Kidney capillary endothelial cell (primary cell): Measurements from ENCODE around the gene LY86.

ENCODE experiments used
- DNase-seq: peaks from one replicate; pipeline ENCODE4 v3.0.0-alpha.2; 2018; ENCODE audit warnings: low spot score

The LY86 gene

DNA sequence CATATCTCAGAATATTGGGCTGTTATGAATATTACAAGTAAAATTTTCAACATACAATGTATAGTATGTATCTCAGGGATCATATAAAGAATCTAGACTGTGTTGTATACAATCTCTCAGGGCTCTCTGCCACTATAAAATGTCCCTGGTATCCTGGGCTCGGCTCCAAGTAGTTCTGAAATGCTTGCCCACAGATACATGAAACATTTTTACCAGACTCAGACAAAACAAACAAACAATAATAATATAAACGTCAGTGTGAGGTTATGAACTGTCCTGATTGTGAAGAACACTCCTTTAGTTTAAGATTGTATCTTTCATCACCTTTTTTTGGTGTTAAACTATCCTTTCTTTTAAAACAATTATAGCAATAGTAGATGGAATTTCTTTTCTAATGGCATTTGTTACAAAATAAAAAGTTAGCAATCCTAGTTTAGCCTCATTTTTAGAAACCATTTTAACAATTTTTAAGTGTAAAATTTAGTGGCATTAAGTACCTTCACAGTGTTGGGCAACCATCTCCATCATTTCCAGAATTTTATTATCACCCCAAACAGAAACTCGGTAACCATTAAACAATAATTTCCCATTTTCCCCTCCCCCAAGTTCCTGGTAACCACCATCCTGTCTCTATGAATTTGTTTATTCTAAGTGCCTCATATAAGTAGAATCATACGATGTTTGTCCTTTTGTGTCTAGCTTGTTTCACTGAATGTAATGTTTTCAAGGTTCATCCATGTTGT lies 17.4 kb upstream of the LY86 start:
- no peak for DNase-seq

DNA sequence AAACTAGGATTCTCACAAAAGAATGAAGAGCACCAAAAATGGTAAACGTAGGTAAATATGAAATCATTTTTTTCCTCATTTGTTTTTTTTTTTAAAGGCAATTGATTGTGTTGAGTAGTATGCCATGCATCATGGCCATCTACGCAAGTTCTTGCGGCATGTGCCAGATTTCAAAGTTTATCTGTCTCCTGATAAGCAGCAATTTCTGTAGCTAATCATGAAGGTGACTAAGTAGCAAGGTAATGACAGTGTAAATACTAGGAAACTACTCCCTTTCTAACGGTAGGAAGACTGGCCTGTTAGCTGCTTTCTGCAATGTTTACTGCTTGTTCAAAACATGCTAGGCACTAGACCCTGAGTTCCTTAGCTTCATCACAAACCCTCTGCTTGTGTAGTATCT lies 13.4 kb upstream of the LY86 start:
- DNase-seq, result no peak

GRCh38 chr6:6577735-6578134 lies 10.8 kb upstream of the LY86 start:
- no peak for DNase-seq

GRCh38 chr6:6579281-6579680 lies 9.2 kb upstream of the LY86 start:
- DNase-seq, result no peak

- no peak for DNase-seq
Observed at GRCh38 chr6:6580225-6580856, 8.2 kb upstream of the LY86 start.

DNA sequence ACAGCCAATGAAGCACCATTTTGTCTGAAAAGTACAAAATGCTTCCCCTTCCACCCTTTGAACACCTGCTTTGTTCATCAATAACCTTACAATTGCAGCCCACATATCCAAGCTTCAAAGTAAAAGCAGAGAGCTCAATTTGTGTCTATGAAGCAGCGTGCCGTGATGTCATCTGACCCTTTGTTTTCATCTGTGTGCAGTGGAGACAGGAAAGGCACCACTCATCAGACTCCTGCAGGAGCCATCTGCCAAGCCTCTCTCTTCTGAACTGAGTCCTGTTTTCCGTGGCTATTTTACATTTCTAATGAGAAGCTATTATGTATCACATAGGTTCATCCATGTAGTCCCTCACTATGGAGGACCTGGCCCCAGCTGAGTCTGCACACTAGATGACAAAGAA lies 7.5 kb upstream of the LY86 start:
- no peak for DNase-seq

DNA sequence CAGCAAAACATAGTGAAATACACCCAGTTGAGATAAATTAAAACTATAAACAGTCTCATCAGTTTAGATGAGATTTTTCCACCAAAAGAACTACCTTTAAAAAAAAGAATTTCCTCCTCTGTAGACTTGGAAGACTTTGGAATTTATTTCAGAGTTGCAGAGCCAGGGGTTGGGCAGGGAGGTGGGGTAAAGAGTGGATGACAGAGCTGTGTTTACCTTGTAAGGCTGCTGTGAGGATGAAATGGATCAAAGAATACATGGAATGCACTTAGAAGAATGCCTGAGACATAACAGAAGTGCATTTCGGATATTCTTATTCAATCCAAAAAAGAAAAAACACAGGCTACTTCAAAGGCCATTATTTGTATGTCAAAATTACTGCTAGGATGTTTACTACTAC lies 6.4 kb upstream of the LY86 start:
- no peak for DNase-seq

GRCh38 chr6:6583836-6584235 lies 4.7 kb upstream of the LY86 start:
- DNase-seq, result no peak

DNA sequence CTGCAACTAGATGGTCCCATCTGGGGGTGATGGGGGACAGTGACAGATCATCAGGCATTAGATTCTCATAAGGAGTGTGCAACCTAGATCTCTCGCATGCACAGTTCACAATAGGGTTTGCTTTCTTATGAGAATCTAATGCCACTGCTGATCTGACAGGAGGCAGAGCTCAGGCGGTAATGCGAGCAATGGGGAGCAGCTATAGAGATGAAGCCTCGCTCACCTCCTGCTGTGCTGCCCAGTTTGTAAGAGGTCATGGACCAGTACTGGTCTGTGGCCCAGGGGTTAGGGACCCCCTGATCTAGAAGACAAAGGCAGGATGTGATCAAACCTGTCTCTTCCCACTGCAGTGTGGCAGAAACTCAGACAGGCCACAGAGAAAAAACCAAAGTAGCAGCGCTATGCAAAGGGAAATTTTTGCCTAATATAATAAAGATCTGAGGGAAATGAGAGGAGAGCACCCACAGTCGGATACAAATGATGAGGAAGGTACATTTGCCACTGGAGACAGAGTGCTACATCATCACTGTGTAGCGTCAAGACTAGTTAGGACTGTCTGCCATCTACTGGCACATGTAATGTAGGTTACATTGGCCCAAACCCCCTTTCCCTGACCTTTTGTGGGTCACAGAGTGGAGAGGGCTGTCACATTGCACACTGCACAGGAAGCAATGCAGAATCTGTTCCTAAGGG lies 4.1 kb upstream of the LY86 start:
- no peak for DNase-seq

DNA sequence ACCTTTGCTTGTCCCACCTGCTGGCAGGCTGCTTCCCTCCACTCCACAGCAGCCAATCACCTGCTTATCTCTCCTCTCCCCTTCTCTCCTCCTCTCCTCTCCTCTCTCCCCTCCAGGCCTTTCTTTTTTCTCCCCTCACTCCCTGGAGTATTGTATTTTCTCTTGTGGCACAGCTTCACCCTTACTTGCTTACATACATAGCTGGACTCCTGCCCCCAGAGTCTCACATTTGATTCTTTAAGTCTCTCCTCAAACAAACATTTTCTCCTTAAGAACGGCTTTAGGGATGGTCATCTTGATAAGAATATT lies 3.6 kb upstream of the LY86 start:
- no peak for DNase-seq

DNA sequence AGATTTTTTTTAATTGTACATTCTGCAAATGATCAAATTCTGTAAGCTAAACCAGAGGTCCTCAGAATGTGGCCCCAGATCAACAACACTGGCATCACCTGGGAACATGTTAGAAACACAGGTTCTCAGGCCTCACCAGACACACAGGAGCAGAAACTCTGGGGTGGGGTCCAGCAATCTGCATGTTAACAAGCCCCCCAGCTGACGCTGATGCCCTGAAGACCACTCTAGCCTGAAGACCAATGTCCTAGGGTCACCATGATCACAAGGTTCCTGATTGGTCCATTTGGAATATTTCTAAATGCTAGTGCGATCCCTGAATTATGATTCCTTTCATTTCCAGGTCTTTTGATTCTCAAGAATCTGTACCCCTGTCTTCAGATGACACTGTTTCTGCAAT lies 2.4 kb upstream of the LY86 start:
- DNase-seq, result no peak

- no peak for DNase-seq
Observed at GRCh38 chr6:6586671-6587526, 1.6 kb upstream of the LY86 start.

DNA sequence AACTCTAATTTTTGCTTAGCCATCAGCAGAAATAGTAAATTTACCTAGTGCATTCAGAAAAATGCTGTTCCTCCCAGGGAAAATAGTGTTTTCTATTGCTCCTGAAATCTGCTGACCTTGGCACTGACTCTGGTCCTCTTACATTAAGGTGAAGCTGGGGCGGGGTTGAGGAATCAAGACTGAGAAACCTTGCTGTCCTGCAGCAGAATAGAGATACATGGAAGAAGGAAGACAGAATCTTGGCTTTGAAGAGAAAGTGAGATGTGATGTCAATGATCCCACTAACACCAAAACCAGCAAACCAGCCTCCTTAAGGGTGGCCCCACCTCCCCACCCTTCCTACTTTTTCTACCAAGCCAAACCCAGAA lies 840 bp upstream of the LY86 start:
- DNase-seq, result no peak

GRCh38 chr6:6588924-6589709 lies 597 bp downstream of the LY86 start:
- DNase-seq, result no peak

- DNase-seq, result no peak
Observed at GRCh38 chr6:6590530-6590929, 2.0 kb downstream of the LY86 start.

- DNase-seq, result no peak
Observed at GRCh38 chr6:6591778-6592465, 3.4 kb downstream of the LY86 start.

DNA sequence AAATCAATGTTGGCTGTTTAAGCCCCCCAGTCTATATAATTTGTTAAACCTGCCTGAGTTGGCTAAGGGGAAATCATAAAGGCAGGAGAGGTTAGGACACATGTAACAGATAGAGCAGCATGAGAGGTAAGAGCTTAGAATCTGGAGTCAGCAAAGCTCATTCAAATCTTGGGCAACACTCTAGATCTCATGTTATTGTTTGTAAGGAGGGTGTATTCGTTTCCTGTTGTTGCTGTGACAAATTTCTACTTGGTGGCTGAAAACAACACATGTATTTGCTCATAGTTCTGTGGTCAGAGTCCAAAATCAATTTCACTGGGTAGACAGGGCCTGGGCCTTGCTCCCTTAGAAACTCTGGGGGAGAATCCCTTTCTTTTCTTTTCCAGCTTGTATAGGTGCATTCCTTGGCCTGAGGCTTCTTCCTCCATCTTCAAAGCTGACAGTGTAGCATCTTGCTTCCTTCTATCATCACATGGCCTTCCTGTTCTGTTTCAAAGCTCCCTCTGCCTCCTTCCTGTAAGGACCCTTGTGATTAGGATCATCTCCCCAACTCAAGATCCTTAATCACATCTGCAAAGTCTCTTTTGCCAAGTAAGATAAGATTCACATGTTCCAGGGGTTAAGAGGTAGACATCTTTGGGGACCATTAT lies 4.4 kb downstream of the LY86 start:
- no peak for DNase-seq

- no peak for DNase-seq
Observed at GRCh38 chr6:6593867-6594468, 5.4 kb downstream of the LY86 start.

- DNase-seq, result no peak
Observed at GRCh38 chr6:6595025-6595424, 6.5 kb downstream of the LY86 start.

- peak; percentile 61 for DNase-seq
Observed at GRCh38 chr6:6595952-6596351, 7.4 kb downstream of the LY86 start.
